Measurements from ENCODE around the gene RPSA. TPM values are rescaled to one million over a fixed set of nuclear protein-coding genes. Genes with fewer than 3 reads are reported as not detected.
A peak's percentile ranks its signal among the peaks of the same experiment; 100 is the strongest.
"Not testable (repeated sequence)": the region's sequence is repeated elsewhere in the genome, so short reads cannot be mapped to it uniquely, and the experiment has no call there.

Gene RPSA
- total RNA-seq, 2 donors from 2014 or later: 2,574 to 3,520 TPM

GRCh38 chr3:39434574-39434973, 28.1 kb downstream of the RPSA start:
- ATAC-seq (peak in 1 of 2 donors; percentile 32), DNase-seq (ENCODE audit: low spot score in 2 of 2) (no peak)
- Mint-ChIP-seq H3K9me3 (no peaks in the 10 kb centered on the region), H3K27ac (no peak overlapping the region), H3K36me3 (no peaks in the 10 kb centered on the region)

DNA sequence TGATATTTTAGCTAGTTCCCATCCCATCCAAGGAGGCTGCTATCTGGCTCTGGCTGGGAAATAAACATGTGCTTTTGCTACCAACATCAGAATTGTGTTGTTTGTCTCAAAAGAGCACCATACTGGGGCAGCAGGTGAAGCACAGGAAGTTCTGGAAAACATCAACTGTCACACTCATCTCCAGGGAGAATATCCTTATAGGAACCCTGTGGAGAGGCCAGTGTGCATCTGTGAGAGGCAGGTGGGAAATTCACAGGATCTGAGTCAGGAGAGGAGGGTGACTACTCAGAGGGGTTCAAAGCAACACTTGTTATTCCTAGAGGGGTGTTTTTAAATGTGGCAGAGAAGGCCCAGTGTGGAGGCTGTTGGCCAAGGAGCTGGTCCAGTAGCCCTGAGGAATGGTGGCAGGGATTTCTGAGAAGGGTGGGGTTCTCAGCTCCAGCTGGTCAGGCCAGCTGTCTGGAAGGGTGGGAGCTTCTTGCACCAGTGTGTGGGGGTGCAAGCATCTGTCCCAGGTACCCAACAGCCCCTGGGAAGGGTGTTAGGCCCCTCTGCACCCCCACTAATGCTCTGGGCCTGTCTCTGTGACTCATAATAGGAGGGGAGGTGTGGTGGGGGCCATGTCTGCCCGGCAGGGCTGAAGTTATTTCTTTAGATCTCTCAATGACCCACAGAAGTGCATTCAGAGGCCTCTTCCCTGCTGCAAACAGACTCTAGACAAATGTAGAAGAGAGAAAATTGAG, 28.7 kb downstream of the RPSA start:
- Mint-ChIP-seq H3K27ac (no peak overlapping the region), H3K9me3 (no peaks in the 10 kb centered on the region), H3K36me3 (no peaks in the 10 kb centered on the region)
- DNase-seq (ENCODE audit: low spot score in 2 of 2) (no peak), ATAC-seq (no peak)

GRCh38 chr3:39438880-39439279, 32.4 kb downstream of the RPSA start:
- Mint-ChIP-seq H3K9me3 (no peaks in the 10 kb centered on the region), H3K36me3 (no peaks in the 10 kb centered on the region), H3K27ac (no peak overlapping the region)
- no peak for ATAC-seq
- DNase-seq (ENCODE audit: low spot score in 2 of 2): no peak

DNA sequence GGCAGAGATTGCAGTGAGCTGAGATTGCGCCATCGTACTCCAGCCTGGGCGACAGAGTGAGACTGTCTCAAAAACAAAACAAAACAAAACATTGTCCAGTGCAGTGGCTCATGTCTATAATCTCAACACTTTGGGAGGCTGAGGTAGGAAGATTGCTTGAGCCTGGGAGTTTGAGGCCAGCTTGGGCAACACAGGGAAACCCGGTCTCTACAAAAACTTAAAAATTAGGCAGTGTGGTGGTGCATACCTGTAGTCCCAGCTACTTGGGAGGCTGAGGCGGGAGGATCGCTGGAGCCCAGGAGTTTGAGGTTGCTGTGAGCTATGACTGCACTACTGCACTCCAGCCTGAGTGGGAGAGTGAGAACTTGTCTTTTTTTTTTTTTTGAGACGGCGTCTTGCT, 33.8 kb downstream of the RPSA start:
- ATAC-seq: no peak
- H3K27ac Mint-ChIP-seq: no peak overlapping the region

DNA sequence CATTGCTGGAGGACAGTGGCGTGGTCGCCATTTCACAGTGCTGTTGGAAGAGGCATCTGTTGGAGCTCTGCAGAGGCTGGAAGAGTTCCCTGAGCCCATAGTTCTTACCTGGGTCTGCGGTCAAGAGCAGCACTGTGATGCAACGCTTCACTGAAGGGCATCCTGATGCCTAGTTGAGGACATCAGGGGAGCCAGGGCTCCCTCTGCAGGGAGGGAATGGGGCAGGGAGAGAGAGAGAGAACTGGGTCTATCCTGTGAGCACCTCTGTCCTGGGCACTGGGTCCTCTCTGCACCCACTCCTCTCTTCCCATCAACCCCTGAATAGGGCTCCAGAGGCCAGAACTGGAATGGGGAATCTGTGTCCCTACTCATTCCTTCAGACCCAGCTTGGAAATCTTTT, 37.0 kb downstream of the RPSA start:
- Mint-ChIP-seq H3K36me3 (no peaks in the 10 kb centered on the region), H3K9me3 (no peaks in the 10 kb centered on the region), H3K27ac (no peak overlapping the region)
- ATAC-seq: no peak
- no peak for DNase-seq (ENCODE audit: low spot score in 2 of 2)

More for the DNA sequence above, 33.8 kb downstream of the RPSA start:
- no peak for DNase-seq (ENCODE audit: low spot score in 2 of 2)
- H3K9me3 Mint-ChIP-seq: no peaks in the 10 kb centered on the region
- H3K36me3 Mint-ChIP-seq: no peaks in the 10 kb centered on the region

- Mint-ChIP-seq H3K9me3 (no peaks in the 10 kb centered on the region), H3K36me3 (no peaks in the 10 kb centered on the region), H3K27ac (no peak overlapping the region)
- no peak for ATAC-seq
- DNase-seq (ENCODE audit: low spot score in 2 of 2): no peak
Observed at GRCh38 chr3:39445927-39446326, 39.4 kb downstream of the RPSA start.

- ATAC-seq (no peak), DNase-seq (ENCODE audit: low spot score in 2 of 2) (no peak)
- Mint-ChIP-seq H3K27ac (no peak overlapping the region), H3K36me3 (no peaks in the 10 kb centered on the region), H3K9me3 (no peaks in the 10 kb centered on the region)
Observed at GRCh38 chr3:39446444-39446843, 39.9 kb downstream of the RPSA start.

GRCh38 chr3:39447637-39448483, 41.3 kb downstream of the RPSA start:
- ATAC-seq: peak; percentile 84 to 85

DNA sequence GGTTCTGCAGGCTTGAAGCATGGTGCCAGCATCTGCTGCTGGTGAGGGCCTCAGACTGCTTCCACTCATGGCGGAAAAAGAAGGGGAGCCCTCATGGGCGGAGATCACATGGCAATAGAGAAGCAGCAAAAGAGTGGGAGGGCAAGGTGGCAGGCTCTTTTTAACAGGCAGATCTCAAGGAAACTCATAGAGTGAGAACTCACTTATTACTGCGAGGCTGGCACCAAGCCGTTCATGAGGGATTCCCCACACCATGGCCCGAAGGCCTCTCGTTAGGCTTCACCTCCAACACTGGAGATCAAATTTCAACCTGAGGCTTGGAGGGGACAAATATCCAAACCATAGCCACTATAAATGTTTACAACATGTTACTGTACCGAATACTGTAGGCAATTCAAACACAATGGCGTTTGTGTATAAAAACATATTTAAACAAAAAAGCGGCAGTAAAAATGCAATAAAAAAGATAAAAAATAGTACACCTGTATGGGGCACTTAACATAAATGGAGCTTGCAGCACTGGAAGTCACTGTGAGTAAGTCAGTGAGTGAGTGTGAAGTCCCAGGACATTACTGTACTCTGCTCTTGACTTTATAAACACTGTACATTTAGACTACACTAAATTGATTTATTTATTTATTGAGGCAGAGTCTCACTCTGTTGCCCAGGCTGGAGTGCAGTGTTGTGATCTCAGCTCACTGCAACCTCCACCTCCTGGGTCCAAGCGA, 42.1 kb downstream of the RPSA start:
- no peak for DNase-seq (ENCODE audit: low spot score in 2 of 2)
- no peaks in the 10 kb centered on the region for H3K36me3 Mint-ChIP-seq
- ATAC-seq: no peak
- no peak overlapping the region for H3K27ac Mint-ChIP-seq
- no peaks in the 10 kb centered on the region for H3K9me3 Mint-ChIP-seq

More at GRCh38 chr3:39447637-39448483, 41.3 kb downstream of the RPSA start:
- DNase-seq (ENCODE audit: low spot score in 2 of 2): peak in 1 of 2 donors; percentile 71
- H3K36me3 Mint-ChIP-seq: no peaks in the 10 kb centered on the region
- H3K9me3 Mint-ChIP-seq: no peaks in the 10 kb centered on the region
- H3K27ac Mint-ChIP-seq: no peak overlapping the region

DNA sequence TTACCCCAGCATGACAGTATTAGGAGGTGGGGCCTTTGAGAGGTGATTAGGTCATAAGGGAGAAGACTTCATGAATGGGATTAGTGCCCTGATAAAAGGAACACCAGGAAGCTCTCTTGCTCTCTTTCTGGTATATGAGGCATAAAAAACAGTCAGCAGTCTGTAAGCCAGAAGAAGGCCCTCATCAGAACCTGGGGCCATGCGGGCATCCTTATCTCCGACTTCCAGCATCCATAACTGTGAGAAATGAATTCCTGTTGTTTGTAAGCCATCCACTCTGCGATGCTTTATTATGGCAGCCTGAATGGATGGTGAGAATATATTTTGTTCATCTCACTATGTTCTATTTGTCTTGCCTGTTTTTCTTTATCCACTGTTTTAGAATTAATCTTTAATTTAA, 43.3 kb downstream of the RPSA start:
- DNase-seq (ENCODE audit: low spot score in 2 of 2) (no peak), ATAC-seq (no peak)
- H3K9me3 Mint-ChIP-seq: no peaks in the 10 kb centered on the region
- H3K27ac Mint-ChIP-seq: no peak overlapping the region
- no peaks in the 10 kb centered on the region for H3K36me3 Mint-ChIP-seq

- DNase-seq (ENCODE audit: low spot score in 2 of 2) (no peak), ATAC-seq (no peak)
- H3K9me3 Mint-ChIP-seq: no peaks in the 10 kb centered on the region
- no peak overlapping the region for H3K27ac Mint-ChIP-seq
- no peaks in the 10 kb centered on the region for H3K36me3 Mint-ChIP-seq
Observed at GRCh38 chr3:39453134-39453533, 46.6 kb downstream of the RPSA start.

DNA sequence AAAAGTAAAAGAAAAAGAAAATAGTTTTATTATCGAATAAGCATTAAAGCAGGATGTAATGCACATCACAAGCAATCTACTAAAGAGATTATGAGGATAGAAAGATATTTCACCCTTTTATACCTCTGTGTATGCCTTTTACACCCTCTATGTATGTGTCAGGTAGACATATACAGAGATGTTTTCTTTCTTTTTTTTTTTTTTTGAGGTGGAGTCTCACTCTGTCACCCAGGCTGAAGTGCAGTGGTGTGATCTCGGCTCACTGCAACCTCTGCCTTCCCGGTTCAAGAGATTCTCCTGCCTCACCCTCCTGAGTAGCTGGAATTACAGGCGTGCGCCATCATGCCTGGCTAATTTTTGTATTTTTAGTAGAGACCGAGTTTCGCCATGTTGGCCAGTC, 47.4 kb downstream of the RPSA start:
- H3K9me3 Mint-ChIP-seq; H3K27ac Mint-ChIP-seq; H3K36me3 Mint-ChIP-seq; ATAC-seq; DNase-seq (ENCODE audit: low spot score in 2 of 2): not testable (repeated sequence)

DNA sequence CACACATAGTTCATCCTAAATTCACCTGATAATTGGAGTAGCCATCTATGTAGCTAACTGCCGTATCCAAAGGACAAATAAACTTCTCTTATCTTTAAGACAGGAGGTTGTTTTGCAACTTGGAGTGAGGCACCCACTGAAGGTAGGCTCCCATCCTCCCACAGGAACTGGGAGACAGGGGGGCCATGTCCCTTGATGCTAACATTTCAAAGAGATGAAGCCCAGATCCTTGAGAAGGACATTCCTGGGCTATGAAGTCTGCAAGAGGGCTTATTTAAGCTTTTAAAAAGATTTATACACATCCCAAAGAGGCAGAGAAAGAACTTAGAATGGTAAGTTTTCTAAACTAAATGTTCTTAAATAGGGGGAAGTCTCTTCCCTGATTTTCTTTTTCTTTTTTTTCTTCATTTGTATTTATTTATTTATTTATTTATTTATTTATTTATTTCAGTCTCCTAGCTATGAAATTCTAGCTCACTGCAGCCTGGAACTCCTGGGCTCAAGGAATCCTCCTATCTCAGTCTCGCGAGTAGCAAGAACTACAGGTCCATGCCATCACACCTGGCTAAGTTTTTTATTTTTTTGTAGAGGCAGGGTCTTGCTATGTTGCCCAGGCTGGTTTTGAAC, 48.2 kb downstream of the RPSA start:
- DNase-seq (ENCODE audit: low spot score in 2 of 2): no peak
- ATAC-seq: no peak
- Mint-ChIP-seq H3K27ac (no peak overlapping the region), H3K9me3 (no peaks in the 10 kb centered on the region), H3K36me3 (no peaks in the 10 kb centered on the region)

DNA sequence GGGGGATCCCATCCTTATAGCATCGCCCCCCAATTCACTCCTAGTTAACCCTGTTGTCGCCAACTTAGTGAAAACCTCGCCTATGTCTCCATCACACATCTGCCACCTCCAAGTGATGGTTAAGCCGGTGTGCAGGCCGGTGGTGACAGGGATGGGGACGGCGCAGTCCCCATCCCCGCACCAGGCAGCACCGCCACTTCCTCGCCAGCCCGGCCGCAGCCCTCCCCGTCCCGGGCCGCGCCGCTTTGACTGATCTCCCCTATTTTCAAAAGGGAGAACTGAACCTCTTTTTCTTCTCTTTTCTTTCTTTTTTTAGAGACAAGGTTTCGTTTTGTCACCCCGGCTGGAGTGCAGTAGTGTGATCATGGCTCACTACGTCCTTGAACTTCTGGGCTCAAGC, 49.6 kb downstream of the RPSA start:
- ATAC-seq (no peak), DNase-seq (ENCODE audit: low spot score in 2 of 2) (no peak)
- Mint-ChIP-seq H3K27ac (no peak overlapping the region), H3K9me3 (no peaks in the 10 kb centered on the region), H3K36me3 (no peaks in the 10 kb centered on the region)

DNA sequence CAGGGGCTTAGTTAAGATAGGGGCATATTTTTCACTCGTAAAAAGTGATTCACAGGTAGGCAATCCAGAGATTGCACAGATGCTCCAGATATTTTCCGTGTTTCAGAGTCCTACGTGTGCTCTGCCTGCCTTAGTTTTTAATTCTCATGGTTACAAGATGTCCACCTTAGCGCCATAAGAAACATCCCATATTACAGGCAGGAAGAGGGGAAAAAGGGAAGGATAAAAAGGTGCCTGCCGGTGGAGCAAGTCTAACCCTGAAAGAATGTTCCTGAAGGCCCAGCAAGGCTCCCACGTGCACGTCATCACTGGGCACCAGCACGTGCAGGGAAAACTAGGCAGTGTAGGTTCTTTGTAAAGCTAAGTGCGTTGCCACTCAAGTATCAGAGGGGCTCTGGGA, 50.8 kb downstream of the RPSA start:
- Mint-ChIP-seq H3K36me3 (no peaks in the 10 kb centered on the region), H3K9me3 (no peaks in the 10 kb centered on the region), H3K27ac (no peak overlapping the region)
- no peak for DNase-seq (ENCODE audit: low spot score in 2 of 2)
- no peak for ATAC-seq

- DNase-seq (ENCODE audit: low spot score in 2 of 2): not testable (repeated sequence)
Observed at GRCh38 chr3:39458579-39458978, 52.1 kb downstream of the RPSA start.

GRCh38 chr3:39460677-39461076, 54.2 kb downstream of the RPSA start:
- no peak for DNase-seq (ENCODE audit: low spot score in 2 of 2)
- no peak for ATAC-seq
- Mint-ChIP-seq H3K27ac (no peak overlapping the region), H3K9me3 (no peaks in the 10 kb centered on the region), H3K36me3 (no peaks in the 10 kb centered on the region)

More at GRCh38 chr3:39458579-39458978, 52.1 kb downstream of the RPSA start:
- not testable (repeated sequence) for H3K9me3 Mint-ChIP-seq, ATAC-seq, H3K36me3 Mint-ChIP-seq, H3K27ac Mint-ChIP-seq

Measured in activated naive CD4-positive, alpha-beta T cell treated with anti-CD3 and anti-CD28 coated beads, Interleukin-2, amount 50 U/mL, for 72 hours (primary cell).